Putamen (tissue), 1 donor: Measurements from ENCODE around the gene WNT1.
A peak's percentile ranks its signal among the peaks of the same experiment; 100 is the strongest.

Experiments used
- DNase-seq: peaks from one replicate; pipeline ENCODE4 v3.0.0-alpha.2; 2016; ENCODE audit warnings: low spot score

WNT1 gene

GRCh38 chr12:49000346-49000745, 22.2 kb downstream of the WNT1 start:
- DNase-seq, result peak; percentile 79

GRCh38 chr12:49008943-49009342, 30.8 kb downstream of the WNT1 start:
- DNase-seq, result no peak

- no peak for DNase-seq
Measured at GRCh38 chr12:49010092-49010668, 32.1 kb downstream of the WNT1 start.

- DNase-seq, result no peak
Measured at GRCh38 chr12:49012739-49013138, 34.6 kb downstream of the WNT1 start.

- DNase-seq, result no peak
Measured at GRCh38 chr12:49013428-49013827, 35.3 kb downstream of the WNT1 start.

GRCh38 chr12:49014547-49014946, 36.4 kb downstream of the WNT1 start:
- DNase-seq, result no peak

GRCh38 chr12:49015196-49015595, 37.1 kb downstream of the WNT1 start:
- DNase-seq, result no peak

- no peak for DNase-seq
Measured at GRCh38 chr12:49017891-49018260, 39.8 kb downstream of the WNT1 start.

GRCh38 chr12:49018261-49019119, 40.4 kb downstream of the WNT1 start, which contains the start of gene PRKAG1:
PRKAG1 (minus strand) TSS chr12:49018776; CDS start chr12:49018740, 36 bp downstream.
- peak; percentile 96 for DNase-seq

- DNase-seq, result no peak
Measured at GRCh38 chr12:49019120-49019430, 41.0 kb downstream of the WNT1 start.

GRCh38 chr12:49019443-49020324, 41.6 kb downstream of the WNT1 start:
- DNase-seq, result no peak

- no peak for DNase-seq
Measured at GRCh38 chr12:49020441-49020840, 42.3 kb downstream of the WNT1 start.

GRCh38 chr12:49021292-49021915, 43.3 kb downstream of the WNT1 start:
- DNase-seq, result no peak

GRCh38 chr12:49022558-49023178, 44.5 kb downstream of the WNT1 start:
- DNase-seq, result no peak

GRCh38 chr12:49023812-49024211, 45.7 kb downstream of the WNT1 start:
- DNase-seq, result no peak

- no peak for DNase-seq
Measured at GRCh38 chr12:49024543-49024942, 46.4 kb downstream of the WNT1 start.

GRCh38 chr12:49025463-49025862, 47.3 kb downstream of the WNT1 start:
- DNase-seq, result no peak

- no peak for DNase-seq
Measured at GRCh38 chr12:49026101-49026500, 48.0 kb downstream of the WNT1 start.

- DNase-seq, result no peak
Measured at GRCh38 chr12:49026678-49027480, 48.8 kb downstream of the WNT1 start.

GRCh38 chr12:49027846-49028555, 49.9 kb downstream of the WNT1 start:
- DNase-seq, result no peak
